HAP-1 (cell line): Measurements from ENCODE around the gene RXRG.

ENCODE experiments used
- DNase-seq, 2 experiments: peaks; one replicate each; pipeline ENCODE4 v3.0.0-alpha.2; 2016 to 2020; ENCODE audit warnings: low spot score in 2 of 2
- H3K27me3 ChIP-seq: fragments of 250-450 bp; sonication (Bioruptor Pico); 2 replicates; pipeline ENCODE4 v1.5.1; 2020; ENCODE audit warnings: low read depth, mild to moderate bottlenecking, moderate library complexity
- H3K36me3 ChIP-seq: fragments of 250-450 bp; sonication (Bioruptor Pico); replicated peaks from 2 replicates; pipeline ENCODE4 v1.5.1; 2020; ENCODE audit warnings: mild to moderate bottlenecking
- H3K4me1 ChIP-seq: fragments of 250-450 bp; sonication (Bioruptor Pico); 2 replicates; pipeline ENCODE4 v1.5.1; 2020; ENCODE audit warnings: mild to moderate bottlenecking
- H3K4me3 ChIP-seq: fragments of 250-450 bp; sonication (Bioruptor Pico); 2 replicates; pipeline ENCODE4 v1.5.1; 2020; ENCODE audit warnings: mild to moderate bottlenecking, moderate library complexity
- H3K9me3 ChIP-seq: fragments of 250-450 bp; sonication (Bioruptor Pico); 2 replicates; pipeline ENCODE4 v1.5.1; 2020; ENCODE audit warnings: mild to moderate bottlenecking, moderate library complexity
- in situ Hi-C: fragments of 300-500 bp; cut with MboI; formaldehyde crosslinking; loops from 3 replicates; pipeline ENCODE4 v1.14.3; 2020; ENCODE audit warnings: low sequenced_read_pairs, inconsistent platforms, mixed read lengths

RXRG gene

DNA sequence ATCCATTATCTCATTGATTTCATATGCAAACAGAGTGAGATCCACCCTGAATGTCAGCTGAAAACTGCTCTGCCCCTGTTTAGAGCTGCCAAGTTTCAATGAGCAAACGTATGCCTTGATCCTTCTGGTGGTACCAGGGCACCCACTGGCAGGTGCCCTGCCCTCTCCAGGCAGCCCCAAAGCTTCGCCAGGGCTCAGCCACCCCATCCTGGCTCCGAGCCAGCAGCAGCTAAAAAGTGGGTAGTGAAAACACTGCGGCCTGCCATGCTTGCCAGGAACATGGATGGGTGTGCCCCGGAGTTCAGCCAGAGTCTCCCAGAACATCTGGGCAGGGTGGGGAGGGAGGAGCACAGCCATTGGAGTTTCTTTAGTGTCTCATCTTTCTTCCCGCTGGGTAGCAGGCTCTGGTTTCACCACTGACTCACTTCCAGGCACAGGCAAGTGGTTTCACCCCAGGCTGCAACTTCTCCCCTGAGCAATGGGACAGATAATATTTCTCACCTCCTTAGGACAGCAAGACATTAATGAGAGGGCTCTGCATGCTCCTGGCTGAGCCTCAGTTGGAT is 80.3 kb downstream of the RXRG start:
- H3K27me3 ChIP-seq = peaks cover 6% of the 10 kb centered on the region; the same call in 1 of the 2 replicates
- H3K9me3 ChIP-seq = no peaks in the 10 kb centered on the region
- no peak overlapping the region for H3K4me3 ChIP-seq
- no peaks in the 10 kb centered on the region for H3K36me3 ChIP-seq
- H3K4me1 ChIP-seq = no peaks in the 10 kb centered on the region
- in situ Hi-C loops = loop anchor here (10.0 kb wide), 1 partner anchor 230 kb away; no protein-coding TSS in a partner anchor
- DNase-seq = no peak

DNA sequence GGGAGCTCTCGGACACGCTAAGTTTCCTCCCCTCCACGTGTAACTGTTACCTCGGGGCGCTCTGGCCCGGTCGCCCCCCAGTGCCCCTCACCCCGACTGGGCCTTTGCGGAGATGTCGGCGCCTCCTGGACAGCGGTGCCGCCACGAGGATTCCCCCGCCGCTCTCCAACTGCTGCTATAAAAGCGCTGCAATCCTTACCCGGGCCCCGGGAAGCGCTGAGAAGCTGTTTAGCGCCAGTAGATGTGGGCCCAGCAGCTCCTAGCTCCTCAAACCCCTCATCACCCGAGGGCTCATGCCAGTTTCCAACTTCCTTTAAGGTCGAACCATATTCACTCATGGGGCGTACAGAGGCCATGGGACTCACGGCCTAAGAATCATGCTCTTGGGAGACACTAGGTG is 88.0 kb downstream of the RXRG start:
- Histone ChIP-seq H3K27me3 (peaks cover 70% of the 10 kb centered on the region), H3K9me3 (no peaks in the 10 kb centered on the region), H3K4me3 (no peak overlapping the region), H3K4me1 (no peaks in the 10 kb centered on the region), H3K36me3 (no peaks in the 10 kb centered on the region)
- DNase-seq = no peak
- in situ Hi-C loops = no loop called here

DNA sequence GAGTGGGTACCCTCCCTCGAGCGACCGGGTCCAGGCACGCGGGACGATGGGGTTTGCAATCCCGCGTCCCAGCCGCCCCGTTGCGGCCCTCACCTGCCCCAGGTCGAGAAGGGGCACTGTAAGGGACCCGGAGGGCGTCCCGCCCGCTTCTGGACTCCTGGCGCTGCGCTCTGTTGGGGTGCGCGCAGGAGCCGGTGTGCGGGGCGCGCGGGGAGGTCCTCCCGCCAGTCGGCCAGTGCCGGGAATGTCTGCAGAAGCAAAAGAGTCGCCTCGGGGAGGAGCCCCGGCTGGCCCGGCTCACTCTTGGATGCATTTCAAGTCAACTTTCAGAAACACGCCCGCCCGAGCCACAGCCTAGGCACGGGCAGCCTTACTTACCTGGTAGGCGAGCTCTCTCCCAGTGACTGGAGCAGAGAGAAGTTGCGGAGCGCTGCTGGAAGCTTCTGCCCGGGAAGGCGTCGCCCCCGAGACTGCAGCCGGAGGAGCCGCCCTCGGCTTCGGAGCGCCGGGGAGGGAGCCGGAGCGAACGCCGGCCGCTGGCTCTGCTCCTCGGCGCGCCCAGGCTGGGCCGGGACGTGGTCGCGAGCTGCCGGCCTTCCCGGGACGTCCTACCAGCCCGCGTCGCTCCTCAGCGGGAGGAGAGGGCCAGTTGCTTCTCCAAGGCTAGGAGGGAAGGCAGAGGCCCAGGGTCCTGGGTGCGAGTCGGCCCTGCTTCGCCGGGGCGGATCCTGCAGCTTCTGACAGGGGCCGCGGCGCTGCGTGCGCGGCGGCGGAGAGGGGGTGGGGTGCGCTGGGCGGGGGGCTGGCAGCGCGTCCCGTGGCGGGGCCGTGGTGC is 88.7 kb downstream of the RXRG start, which contains the start of gene LMX1A:
LMX1A (minus strand) TSS at position 739 of the 835 bp plus-strand sequence. CDS start 1,156 bp downstream, outside the sequence.
- peaks cover 77% of the 10 kb centered on the region for H3K27me3 ChIP-seq

DNA sequence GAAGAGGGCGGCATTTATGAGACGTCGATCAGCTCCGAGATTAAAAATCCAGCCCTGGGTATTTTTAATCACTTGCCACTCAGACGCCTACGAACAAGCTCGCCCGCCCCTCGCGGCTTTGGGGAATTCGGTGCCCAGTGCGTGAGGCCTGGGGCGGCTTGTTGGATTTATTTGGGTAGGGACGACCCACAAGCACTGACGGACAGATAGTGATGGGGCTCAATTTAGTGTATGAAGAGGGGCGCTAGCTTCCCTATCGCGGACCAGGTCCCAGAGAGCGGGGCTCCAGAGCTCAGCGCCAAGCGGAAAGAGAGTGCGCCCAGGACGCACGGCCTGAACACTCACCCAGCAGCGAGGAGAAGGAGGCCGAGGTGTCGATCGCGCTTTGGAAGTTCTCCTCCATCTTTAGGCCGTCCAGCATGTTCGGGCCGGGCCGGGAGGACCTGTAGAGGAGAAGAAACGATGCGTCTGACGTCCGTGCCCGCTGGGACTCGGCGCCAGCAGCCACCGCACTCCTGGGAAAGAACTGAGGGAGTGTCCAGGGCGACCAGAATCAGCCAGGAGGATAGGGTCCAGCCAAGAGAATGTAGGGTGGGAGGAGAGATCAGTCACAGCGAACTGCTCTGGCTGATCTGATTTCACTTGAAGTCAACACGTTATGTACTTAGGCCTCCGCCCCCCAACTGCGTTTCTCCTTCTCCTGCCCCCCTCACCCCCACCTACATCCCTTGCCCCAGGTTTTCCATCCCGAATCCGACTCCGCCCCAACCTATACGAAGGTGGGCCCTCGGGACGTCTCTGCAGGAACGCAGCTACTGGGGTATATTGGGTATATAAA is 89.6 kb downstream of the RXRG start:
- Histone ChIP-seq H3K9me3 (no peaks in the 10 kb centered on the region), H3K4me1 (no peaks in the 10 kb centered on the region), H3K27me3 (peaks cover 85% of the 10 kb centered on the region), H3K4me3 (no peak overlapping the region), H3K36me3 (no peaks in the 10 kb centered on the region)
- DNase-seq = no peak
- in situ Hi-C loops = no loop called here

More for the DNA sequence above, 88.7 kb downstream of the RXRG start, which contains the start of gene LMX1A:
- Histone ChIP-seq H3K9me3 (no peaks in the 10 kb centered on the region), H3K4me1 (no peaks in the 10 kb centered on the region), H3K4me3 (no peak within 1 kb of the TSS), H3K36me3 (no peaks in the 10 kb centered on the region)
- in situ Hi-C loops = no loop called here
- no peak for DNase-seq

DNA sequence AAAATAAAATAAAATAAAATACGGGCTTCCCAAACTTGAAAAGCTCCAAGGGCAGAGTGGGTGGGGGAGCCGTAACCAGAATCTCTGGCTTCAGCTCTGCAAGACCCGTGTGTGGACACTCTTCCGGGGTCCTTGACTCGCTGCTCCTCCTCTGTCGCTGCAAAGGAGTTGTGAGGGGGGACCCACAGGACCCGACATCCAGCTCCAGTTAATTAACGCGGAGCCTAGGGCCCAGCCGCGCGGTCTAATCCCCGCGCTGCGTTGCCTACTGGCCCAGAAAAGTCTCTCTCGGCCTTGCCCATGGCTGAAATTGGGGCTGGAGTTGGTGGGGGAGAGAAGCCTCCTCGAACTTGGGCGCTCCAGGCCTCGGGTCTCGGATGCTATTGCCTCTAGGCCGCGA is 90.2 kb downstream of the RXRG start:
- DNase-seq = no peak
- Histone ChIP-seq H3K4me1 (no peaks in the 10 kb centered on the region), H3K4me3 (no peak overlapping the region), H3K9me3 (no peaks in the 10 kb centered on the region), H3K27me3 (peaks cover 89% of the 10 kb centered on the region), H3K36me3 (no peaks in the 10 kb centered on the region)
- in situ Hi-C loops = no loop called here

DNA sequence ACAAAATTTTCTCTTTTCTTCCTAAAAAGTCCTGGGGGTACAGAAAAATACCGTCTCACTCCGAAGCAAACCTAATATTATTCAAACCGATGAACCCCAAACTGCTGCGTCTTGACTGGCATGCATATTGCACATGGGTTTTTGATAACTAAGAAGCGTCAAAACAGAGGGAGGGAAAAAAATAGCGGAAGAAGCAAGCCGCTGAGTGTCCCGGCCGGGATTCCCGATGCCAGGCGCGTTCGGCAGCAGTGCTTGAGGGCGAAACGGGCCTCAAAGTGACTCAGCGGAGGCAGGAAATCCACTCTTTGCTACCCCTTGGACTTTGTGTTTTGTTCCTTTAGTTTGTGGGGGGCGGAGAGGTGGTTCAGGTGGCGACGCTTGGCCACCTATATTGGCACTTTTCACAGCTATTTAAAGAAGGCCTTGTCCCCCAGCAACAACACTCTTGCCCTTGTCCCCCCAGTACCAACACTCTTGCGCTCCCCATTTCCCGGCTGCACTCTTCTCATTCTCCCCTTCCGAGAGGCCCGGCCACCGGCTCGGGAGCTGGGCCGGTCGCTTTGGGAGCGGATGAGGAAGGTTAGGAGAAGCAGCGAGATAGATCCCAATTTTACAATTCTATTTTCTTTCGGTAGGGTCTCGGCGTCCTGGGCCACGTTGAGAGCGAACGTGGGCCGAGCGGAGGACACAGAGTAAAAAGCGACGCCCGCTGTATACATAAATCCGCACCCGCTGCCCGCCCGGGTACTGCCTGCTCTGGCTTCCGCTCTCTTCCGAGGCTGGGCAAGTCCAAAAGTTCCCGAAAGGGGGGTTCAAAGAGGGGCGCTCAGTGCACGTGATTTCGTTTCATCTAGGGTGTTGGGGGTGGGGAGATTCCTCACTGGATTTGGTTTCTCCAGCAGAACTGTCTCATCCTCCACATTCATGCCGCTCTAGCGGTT is 90.9 kb downstream of the RXRG start:
- no peak for DNase-seq
- Histone ChIP-seq H3K9me3 (no peaks in the 10 kb centered on the region), H3K4me1 (no peaks in the 10 kb centered on the region), H3K4me3 (no peak overlapping the region), H3K36me3 (no peaks in the 10 kb centered on the region), H3K27me3 (peaks cover 92% of the 10 kb centered on the region)
- in situ Hi-C loops = no loop called here

DNA sequence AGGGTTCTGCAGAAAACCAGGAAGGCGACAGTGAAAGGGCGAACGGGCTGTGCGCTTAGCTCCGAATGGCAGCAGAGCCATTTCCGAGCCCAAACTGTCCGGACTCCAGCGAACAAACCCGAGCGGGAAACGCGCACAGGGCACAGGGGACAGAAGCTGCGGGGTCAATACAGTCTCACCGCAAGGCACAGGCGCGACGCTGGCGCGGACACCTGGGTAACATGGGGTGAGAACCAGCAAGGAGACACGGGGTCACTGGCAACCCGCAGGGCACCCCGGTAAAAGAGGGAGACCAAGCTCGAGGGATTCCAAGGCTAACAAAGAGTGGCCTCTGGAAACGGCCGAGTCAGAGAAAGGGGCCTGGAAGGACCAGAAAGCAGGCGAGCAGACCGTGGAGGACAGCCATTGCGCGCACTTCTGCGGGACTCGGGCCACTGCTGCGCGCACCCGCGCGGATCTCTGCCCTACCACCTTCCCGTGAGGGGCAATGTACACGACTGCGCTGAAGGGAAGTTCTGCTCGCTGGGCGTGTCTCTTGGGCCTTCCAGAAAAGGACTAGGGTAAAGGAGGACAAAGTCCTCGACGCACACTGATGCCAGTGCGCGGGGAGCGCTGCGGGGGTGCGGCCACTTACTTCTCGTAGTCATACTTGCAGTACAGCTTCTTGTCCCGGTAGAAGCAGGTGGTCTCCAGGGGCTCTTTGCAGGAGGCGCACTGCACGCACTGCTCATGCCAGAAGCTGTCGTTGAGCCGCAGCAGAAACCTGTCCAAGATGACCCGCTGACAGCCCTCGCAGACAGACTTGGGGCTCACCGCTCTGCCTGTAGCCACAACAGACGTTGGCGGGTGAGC is 92.3 kb downstream of the RXRG start:
- H3K27me3 ChIP-seq = peaks cover 86% of the 10 kb centered on the region
- H3K4me3 ChIP-seq = no peak overlapping the region
- no peaks in the 10 kb centered on the region for H3K4me1 ChIP-seq

DNA sequence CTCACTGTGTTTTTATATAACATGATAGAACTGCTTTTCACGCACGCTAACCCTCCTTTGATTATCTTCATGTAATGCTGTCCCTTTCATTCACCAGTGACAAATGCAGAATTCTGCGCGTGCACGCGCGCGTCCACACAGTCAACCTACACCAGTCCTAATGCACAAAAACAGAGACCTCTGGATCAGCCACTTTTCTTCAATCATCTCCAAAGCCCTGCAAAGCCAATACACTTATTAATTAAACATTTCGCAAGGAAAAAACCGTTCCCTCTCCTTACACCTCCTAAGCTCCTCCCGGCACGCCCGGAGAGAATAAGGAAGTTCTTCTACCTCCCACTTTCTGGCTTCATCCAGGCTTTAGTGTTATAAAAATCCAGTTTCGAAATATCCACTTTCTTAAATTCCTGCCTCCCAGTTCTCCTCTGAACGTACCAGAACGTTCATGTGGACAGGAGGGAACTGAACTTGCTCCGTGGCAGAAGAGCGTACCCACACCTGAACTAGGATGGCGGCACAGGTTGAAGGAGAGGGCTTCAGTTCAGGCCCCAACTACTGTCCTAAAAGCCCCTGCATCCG is 93.0 kb downstream of the RXRG start:
- in situ Hi-C loops = no loop called here
- Histone ChIP-seq H3K4me1 (no peaks in the 10 kb centered on the region), H3K4me3 (no peak overlapping the region), H3K9me3 (no peaks in the 10 kb centered on the region), H3K36me3 (no peaks in the 10 kb centered on the region), H3K27me3 (peaks cover 86% of the 10 kb centered on the region)
- DNase-seq = no peak

More for the DNA sequence above, 92.3 kb downstream of the RXRG start:
- no peaks in the 10 kb centered on the region for H3K9me3 ChIP-seq
- no peak for DNase-seq
- H3K36me3 ChIP-seq = no peaks in the 10 kb centered on the region
- in situ Hi-C loops = no loop called here
